Nephron progenitor cell (in vitro differentiated cells): ENCODE data around the gene SYNE3.

Source experiments
- DNase-seq: peaks from one replicate; pipeline ENCODE4 v3.0.0; 2021
- H3K27ac Mint-ChIP-seq: 2 replicates; pipeline ENCODE4 v1.8.0; 2021; ENCODE audit warnings: mild to moderate bottlenecking, moderate library complexity, mixed read lengths
- H3K27me3 Mint-ChIP-seq: 2 replicates; pipeline ENCODE4 v1.8.0; 2021; ENCODE audit warnings: mild to moderate bottlenecking, low read depth, mixed read lengths; ENCODE audit not compliant: poor library complexity
- H3K36me3 Mint-ChIP-seq: 2 replicates; pipeline ENCODE4 v1.8.0; 2021; ENCODE audit warnings: low read depth, mixed read lengths
- H3K4me1 Mint-ChIP-seq: 2 replicates; pipeline ENCODE4 v1.8.0; 2021; ENCODE audit warnings: mixed read lengths
- H3K4me3 Mint-ChIP-seq: 2 replicates; pipeline ENCODE4 v1.8.0; 2021; ENCODE audit warnings: mild to moderate bottlenecking, moderate library complexity, mixed read lengths
- H3K9me3 Mint-ChIP-seq: 2 replicates; pipeline ENCODE4 v1.8.0; 2021; ENCODE audit warnings: mild to moderate bottlenecking, moderate library complexity, mixed read lengths
- TF ChIP-seq, protein P1 (sequence below): fragments of 200-600 bp; sonication (generic); IDR thresholded peaks from 2 replicates; pipeline ENCODE4 v1.5.0; 2021; ENCODE audit warnings: antibody characterized with exemption

SYNE3 gene, protein sequence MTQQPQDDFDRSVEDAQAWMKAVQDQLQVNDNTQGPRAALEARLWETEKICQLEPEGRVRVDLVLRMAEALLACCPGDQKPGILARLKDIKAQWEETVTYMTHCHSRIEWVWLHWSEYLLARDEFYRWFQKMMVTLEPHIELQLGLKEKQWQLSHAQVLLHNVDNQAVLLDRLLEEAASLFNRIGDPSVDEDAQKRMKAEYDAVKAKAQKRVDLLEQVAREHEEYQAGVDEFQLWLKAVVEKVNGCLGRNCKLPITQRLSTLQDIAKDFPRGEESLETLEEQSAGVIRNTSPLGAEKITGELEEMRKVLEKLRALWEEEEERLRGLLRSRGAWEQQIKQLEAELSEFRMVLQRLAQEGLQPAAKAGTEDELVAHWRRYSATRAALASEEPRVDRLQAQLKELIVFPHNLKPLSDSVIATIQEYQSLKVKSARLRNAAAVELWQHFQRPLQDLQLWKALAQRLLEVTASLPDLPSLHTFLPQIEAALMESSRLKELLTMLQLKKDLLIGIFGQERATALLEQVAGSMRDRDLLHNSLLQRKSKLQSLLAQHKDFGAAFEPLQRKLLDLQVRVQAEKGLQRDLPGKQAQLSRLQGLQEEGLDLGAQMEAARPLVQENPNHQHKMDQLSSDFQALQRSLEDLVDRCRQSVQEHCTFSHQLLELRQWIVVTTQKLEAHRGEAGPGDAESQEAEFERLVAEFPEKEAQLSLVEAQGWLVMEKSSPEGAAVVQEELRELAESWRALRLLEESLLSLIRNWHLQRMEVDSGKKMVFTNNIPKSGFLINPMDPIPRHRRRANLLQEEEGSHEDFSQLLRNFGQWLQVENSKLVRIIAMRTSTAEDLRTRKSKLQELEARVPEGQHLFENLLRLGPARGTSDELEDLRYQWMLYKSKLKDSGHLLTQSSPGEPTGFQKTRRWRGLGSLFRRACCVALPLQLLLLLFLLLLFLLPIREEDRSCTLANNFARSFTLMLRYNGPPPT

DNA sequence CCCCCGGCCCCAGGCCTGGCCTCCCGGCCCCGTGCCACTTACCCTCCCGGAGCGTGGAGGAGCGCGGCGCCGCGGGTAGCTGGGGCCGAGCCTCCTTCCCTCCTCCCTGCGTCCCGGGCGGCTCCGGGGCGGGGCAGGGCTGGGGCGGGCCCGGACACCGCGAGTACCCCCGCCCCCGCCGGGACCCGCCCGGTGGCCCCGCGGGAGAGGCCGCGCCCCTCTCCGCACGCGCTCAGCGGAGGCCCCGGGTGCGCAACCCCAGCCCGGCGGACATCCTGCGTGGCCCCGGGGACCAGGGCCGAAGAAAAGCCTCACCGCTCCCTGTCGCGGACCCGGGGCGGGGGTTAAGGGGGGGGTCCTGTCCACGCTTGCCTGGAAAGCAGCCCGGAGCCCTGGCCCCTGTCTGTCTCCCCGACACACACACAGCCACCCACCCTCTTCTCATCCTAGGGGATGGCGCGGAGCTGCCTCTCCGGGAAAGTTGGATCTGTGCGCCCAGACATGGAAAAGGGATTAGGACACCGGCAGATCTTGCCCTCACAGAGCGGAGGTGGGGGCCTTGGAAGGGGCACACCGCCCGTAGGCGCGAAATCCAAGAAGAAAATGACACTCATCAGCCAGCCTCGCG, at the start of gene SYNE3:
Gene SYNE3, minus strand, starts transcription at position 97 of the 628 bp plus-strand sequence. CDS start 40,829 bp downstream, outside the sequence.
- no peak within 1 kb of the TSS for H3K27ac Mint-ChIP-seq
- H3K27me3 Mint-ChIP-seq, result peaks cover 63% of the 10 kb centered on the region
- peaks cover 21% of the 10 kb centered on the region for H3K4me1 Mint-ChIP-seq

DNA sequence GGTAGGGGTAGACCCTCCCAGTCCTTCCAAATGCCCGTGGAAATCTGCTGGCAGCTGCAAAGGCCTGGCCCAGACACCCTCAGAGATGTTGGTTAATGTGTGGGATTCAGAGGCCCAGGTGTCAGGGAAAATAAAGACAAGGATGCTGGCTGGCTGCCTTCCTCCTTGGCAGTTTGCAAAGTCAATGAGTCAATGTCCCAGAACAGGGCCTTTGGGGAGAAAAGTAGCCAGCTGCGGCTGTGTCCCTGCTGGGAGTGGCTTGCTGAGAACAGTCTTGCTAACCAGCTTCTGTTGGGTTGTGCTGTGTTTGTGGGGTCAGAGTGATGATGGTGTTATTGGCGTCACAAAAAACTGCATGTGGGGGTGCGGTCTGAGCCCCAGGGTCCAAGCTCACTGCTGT, 47.6 kb upstream of the SYNE3 start:
- Mint-ChIP-seq H3K4me1 (peaks cover 6% of the 10 kb centered on the region), H3K27me3 (peaks cover 7% of the 10 kb centered on the region), H3K36me3 (no peaks in the 10 kb centered on the region), H3K4me3 (no peak overlapping the region), H3K27ac (no peak overlapping the region), H3K9me3 (no peaks in the 10 kb centered on the region)
- TF ChIP-seq, protein P1, sequence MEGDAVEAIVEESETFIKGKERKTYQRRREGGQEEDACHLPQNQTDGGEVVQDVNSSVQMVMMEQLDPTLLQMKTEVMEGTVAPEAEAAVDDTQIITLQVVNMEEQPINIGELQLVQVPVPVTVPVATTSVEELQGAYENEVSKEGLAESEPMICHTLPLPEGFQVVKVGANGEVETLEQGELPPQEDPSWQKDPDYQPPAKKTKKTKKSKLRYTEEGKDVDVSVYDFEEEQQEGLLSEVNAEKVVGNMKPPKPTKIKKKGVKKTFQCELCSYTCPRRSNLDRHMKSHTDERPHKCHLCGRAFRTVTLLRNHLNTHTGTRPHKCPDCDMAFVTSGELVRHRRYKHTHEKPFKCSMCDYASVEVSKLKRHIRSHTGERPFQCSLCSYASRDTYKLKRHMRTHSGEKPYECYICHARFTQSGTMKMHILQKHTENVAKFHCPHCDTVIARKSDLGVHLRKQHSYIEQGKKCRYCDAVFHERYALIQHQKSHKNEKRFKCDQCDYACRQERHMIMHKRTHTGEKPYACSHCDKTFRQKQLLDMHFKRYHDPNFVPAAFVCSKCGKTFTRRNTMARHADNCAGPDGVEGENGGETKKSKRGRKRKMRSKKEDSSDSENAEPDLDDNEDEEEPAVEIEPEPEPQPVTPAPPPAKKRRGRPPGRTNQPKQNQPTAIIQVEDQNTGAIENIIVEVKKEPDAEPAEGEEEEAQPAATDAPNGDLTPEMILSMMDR, result no peak
- no peak for DNase-seq

More for the DNA sequence above, at the start of gene SYNE3:
- H3K4me3 Mint-ChIP-seq, result peak within 1 kb of the TSS; percentile 80
- TF ChIP-seq, protein P1, result no peak
- DNase-seq, result peak; percentile 69
- H3K9me3 Mint-ChIP-seq, result no peaks in the 10 kb centered on the region
- no peaks in the 10 kb centered on the region for H3K36me3 Mint-ChIP-seq

DNA sequence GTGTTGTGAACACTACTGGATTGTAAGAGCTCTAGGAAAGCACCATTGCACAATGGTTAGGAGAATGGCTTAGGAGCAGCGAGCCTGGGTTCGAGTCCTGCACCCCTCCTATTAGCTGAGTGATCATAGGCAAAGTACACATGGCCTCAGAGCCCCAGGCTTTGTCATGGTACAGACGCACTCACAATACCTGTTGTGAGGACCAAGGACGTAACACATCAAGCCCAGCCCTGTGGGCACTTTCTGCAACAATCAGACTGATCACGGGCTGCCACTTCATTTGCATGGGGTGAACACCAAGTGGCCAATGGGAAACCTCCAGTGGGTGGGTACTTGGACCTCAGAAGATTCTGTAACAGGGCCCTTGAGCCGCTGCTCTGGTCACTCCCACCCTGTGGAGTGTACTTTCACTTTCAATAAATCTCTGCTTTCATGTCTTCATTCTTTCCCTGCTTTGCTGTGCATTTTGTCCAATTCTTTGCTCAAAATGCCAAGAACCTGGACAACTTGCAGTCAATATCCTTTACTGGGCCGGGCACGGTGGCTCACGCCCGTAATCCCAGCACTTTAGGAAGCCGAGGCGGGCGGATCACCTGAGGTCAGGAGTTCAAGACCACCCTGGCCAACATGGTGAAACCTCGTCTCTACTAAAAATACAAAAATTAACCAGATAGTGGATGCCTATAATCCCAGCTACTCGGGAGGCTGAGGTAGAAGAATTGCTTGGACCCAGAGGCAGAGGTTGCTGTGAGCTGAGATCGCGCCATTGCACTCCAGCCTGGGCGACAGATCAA, 46.6 kb upstream of the SYNE3 start:
- Mint-ChIP-seq H3K4me3 (no peak overlapping the region), H3K27ac (no peak overlapping the region), H3K27me3 (peaks cover 7% of the 10 kb centered on the region), H3K4me1 (peaks cover 6% of the 10 kb centered on the region), H3K9me3 (no peaks in the 10 kb centered on the region), H3K36me3 (no peaks in the 10 kb centered on the region)
- no peak for DNase-seq
- TF ChIP-seq, protein P1, result no peak

DNA sequence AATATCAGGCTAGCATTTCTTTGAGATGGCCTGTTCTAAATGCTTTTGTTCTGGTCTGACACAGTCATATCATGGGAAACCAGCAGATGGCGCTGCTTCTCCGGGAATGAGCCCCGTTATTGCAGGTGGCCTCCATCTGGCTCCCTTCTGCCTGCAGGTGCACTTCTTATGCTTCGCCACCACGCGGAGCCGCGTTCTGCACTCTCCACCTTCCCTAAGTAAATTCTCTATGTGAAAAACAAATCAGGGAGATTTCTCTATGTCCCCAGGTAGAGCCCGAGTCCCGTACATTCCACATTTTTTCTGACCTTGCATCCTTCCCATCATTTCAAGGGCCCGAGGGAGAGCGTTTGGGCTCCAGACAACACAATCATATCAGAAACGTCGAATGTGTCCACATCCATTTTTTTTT, 44.6 kb upstream of the SYNE3 start:
- Mint-ChIP-seq H3K36me3 (no peaks in the 10 kb centered on the region), H3K4me1 (peaks cover 6% of the 10 kb centered on the region), H3K27ac (no peak overlapping the region), H3K9me3 (no peaks in the 10 kb centered on the region), H3K4me3 (no peak overlapping the region), H3K27me3 (peaks cover 7% of the 10 kb centered on the region)
- DNase-seq, result peak; percentile 97
- TF ChIP-seq, protein P1, result peak; percentile 99

DNA sequence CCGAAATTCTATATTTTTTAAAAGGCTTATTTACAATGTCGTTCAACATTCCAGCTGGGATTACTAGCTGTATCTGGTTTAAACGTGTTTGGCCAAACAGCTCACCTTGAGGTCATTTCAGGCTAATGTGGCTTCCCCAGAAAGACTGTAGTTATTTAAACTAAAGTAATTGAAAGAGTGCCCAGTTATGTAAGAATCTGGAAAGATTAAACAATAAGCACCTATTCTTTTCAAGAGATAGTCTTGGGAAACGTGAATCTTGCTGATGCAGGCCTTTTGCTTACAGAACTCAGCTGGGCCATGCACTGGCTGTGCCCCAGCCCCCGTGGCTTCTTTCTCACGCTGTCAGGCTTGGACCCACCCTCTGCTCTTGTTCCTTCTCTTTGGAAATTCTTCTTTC, 42.8 kb upstream of the SYNE3 start:
- Mint-ChIP-seq H3K27me3 (peaks cover 7% of the 10 kb centered on the region), H3K4me3 (no peak overlapping the region), H3K27ac (no peak overlapping the region), H3K4me1 (peaks cover 6% of the 10 kb centered on the region), H3K9me3 (no peaks in the 10 kb centered on the region), H3K36me3 (no peaks in the 10 kb centered on the region)
- DNase-seq, result no peak
- TF ChIP-seq, protein P1, result no peak
